ENCODE measurements around the gene CHP2.

DNA sequence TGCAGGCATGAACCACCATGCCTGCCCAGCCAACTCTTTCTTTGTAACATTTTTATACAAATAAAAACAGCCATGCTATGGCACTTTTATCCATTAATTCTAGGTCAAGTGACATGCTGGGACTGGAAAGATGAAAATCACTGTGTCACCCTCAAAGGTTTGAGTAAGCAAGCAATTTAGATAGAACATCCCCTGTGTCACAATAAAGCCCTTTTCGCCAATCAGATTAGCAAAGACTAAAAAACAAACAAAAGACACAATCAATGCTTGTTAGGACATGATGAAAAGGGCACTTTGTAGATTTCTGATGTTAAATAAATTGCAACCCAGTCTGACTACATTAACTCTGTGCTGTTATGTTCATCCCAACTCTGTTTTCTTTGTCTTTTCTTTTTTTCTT lies 26.4 kb downstream of the CHP2 start:
- TF ChIP-seq, protein P1, sequence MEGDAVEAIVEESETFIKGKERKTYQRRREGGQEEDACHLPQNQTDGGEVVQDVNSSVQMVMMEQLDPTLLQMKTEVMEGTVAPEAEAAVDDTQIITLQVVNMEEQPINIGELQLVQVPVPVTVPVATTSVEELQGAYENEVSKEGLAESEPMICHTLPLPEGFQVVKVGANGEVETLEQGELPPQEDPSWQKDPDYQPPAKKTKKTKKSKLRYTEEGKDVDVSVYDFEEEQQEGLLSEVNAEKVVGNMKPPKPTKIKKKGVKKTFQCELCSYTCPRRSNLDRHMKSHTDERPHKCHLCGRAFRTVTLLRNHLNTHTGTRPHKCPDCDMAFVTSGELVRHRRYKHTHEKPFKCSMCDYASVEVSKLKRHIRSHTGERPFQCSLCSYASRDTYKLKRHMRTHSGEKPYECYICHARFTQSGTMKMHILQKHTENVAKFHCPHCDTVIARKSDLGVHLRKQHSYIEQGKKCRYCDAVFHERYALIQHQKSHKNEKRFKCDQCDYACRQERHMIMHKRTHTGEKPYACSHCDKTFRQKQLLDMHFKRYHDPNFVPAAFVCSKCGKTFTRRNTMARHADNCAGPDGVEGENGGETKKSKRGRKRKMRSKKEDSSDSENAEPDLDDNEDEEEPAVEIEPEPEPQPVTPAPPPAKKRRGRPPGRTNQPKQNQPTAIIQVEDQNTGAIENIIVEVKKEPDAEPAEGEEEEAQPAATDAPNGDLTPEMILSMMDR (conservative IDR thresholded peaks at IDR 0.05; ENCODE audit: low read length) = no peak
- TF ChIP-seq EZH2phosphoT487 (IDR thresholded peaks at IDR 0.05; ENCODE audit: borderline replicate concordance, low read depth, low read length) = no peak
